Stimulated activated CD8-positive, alpha-beta memory T cell treated with anti-CD3 and anti-CD28 coated beads, Interleukin-4, amount 100 ng/mL, for 48 hours (primary cell): ENCODE results near the gene UST.
"Not testable (repeated sequence)": the region's sequence is repeated elsewhere in the genome, so short reads cannot be mapped to it uniquely, and the experiment has no call there.

ENCODE experiments used
- DNase-seq: peaks from one replicate; pipeline ENCODE4 v3.0.0-alpha.2; 2020

Gene UST

GRCh38 chr6:148984531-148985056, 237.8 kb downstream of the UST start:
- DNase-seq = no peak

- DNase-seq = no peak
Observed at GRCh38 chr6:148985499-148985898, 238.7 kb downstream of the UST start.

- DNase-seq = no peak
Observed at GRCh38 chr6:148986608-148987007, 239.8 kb downstream of the UST start.

- no peak for DNase-seq
Observed at GRCh38 chr6:148987982-148988381, 241.2 kb downstream of the UST start.

GRCh38 chr6:148989585-148989984, 242.8 kb downstream of the UST start:
- DNase-seq = no peak

GRCh38 chr6:148990403-148990802, 243.6 kb downstream of the UST start:
- DNase-seq = no peak

GRCh38 chr6:148996815-148997214, 250.0 kb downstream of the UST start:
- DNase-seq = no peak

- DNase-seq = no peak
Observed at GRCh38 chr6:148997865-148998264, 251.0 kb downstream of the UST start.

- no peak for DNase-seq
Observed at GRCh38 chr6:148998704-148999103, 251.9 kb downstream of the UST start.

- DNase-seq = no peak
Observed at GRCh38 chr6:148999501-148999900, 252.7 kb downstream of the UST start.

GRCh38 chr6:148999929-149000468, 253.2 kb downstream of the UST start:
- no peak for DNase-seq

- no peak for DNase-seq
Observed at GRCh38 chr6:149001422-149001821, 254.6 kb downstream of the UST start.

GRCh38 chr6:149003560-149003959, 256.7 kb downstream of the UST start:
- DNase-seq = no peak

GRCh38 chr6:149004664-149005063, 257.8 kb downstream of the UST start:
- no peak for DNase-seq

GRCh38 chr6:149006236-149006635, 259.4 kb downstream of the UST start:
- DNase-seq = not testable (repeated sequence)

- no peak for DNase-seq
Observed at GRCh38 chr6:149006671-149007070, 259.8 kb downstream of the UST start.

GRCh38 chr6:149007846-149008245, 261.0 kb downstream of the UST start:
- no peak for DNase-seq

GRCh38 chr6:149008741-149009140, 261.9 kb downstream of the UST start:
- DNase-seq = no peak

GRCh38 chr6:149012040-149012545, 265.3 kb downstream of the UST start:
- no peak for DNase-seq

- DNase-seq = no peak
Observed at GRCh38 chr6:149013586-149014344, 266.9 kb downstream of the UST start.

- no peak for DNase-seq
Observed at GRCh38 chr6:149014631-149015534, 268.1 kb downstream of the UST start.

- DNase-seq = no peak
Observed at GRCh38 chr6:149015535-149016525, 269.0 kb downstream of the UST start.
